ENCODE data around the gene SPO11.

DNA sequence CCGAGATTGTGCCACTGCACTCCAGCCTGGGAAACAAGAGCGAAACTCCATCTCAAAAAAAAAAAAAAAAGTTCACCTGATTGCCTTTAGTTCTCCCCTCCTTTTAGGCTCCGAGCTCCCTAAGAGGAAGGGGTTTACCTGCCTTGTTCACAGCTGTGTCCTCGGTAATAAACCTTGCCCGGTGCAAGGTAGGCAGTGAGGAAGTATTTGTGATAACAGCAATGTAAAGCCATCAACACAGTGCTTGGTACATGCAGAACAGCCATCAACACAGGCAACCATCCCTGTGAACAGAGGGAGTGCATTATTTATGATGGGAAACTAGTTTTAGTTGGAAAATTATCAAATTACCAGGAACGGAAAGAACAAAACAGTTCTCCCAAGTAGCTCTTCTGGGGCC lies 1.8 kb upstream of the SPO11 start:
- TF ChIP-seq CTCF (IDR thresholded peaks at IDR 0.05) (no peak), EZH2 (IDR thresholded peaks at IDR 0.05; ENCODE audit: borderline replicate concordance, insufficient read depth, low read depth, low read length, poor library complexity, severe bottlenecking) (no peak)
